GM23338 (cell line): ENCODE results near the gene DROSHA. TPM values are rescaled to one million over a fixed set of nuclear protein-coding genes. Genes with fewer than 3 reads are reported as not detected.

Experiments
- ATAC-seq: fragments of 200-7000 bp; cut with Tn5 transposase; 3 replicates; pipeline ENCODE4 v1.9.1; 2020
- DNase-seq: peaks from one replicate; pipeline ENCODE4 v3.0.0-alpha.2; 2015; ENCODE audit warnings: low spot score
- H2AFZ ChIP-seq: fragments of 200-600 bp; sonication (generic); 2 replicates; pipeline ENCODE4 v1.8.0; 2016; ENCODE audit warnings: antibody characterized with exemption, mild to moderate bottlenecking, moderate library complexity
- H3F3A ChIP-seq: fragments of 200-600 bp; sonication (generic); replicated peaks from 2 replicates; pipeline ENCODE4 v1.8.0; 2017; ENCODE audit warnings: antibody characterized with exemption, mixed run types, low read depth
- H3K27ac ChIP-seq: fragments of 200-600 bp; sonication (generic); 2 replicates; pipeline ENCODE4 v1.6.1; 2016; ENCODE audit warnings: low read depth
- H3K27me3 ChIP-seq: fragments of 200-600 bp; sonication (generic); 2 replicates; pipeline ENCODE4 v1.8.0; 2016; ENCODE audit warnings: mild to moderate bottlenecking, mixed run types, moderate library complexity; ENCODE audit not compliant: insufficient read depth
- H3K36me3 ChIP-seq: fragments of 200-600 bp; sonication (generic); 2 replicates; pipeline ENCODE4 v1.8.0; 2016; ENCODE audit warnings: mild to moderate bottlenecking; ENCODE audit not compliant: insufficient read depth
- H3K4me1 ChIP-seq: fragments of 200-600 bp; sonication (generic); 2 replicates; pipeline ENCODE4 v1.8.0; 2016; ENCODE audit warnings: mild to moderate bottlenecking, moderate library complexity; ENCODE audit not compliant: insufficient read depth
- H3K4me2 ChIP-seq: fragments of 200-600 bp; sonication (generic); 2 replicates; pipeline ENCODE4 v1.7.1; 2017; ENCODE audit warnings: mixed run types
- H3K4me3 ChIP-seq: fragments of 200-600 bp; sonication (generic); 2 replicates; pipeline ENCODE4 v1.6.1; 2016; ENCODE audit warnings: mixed run types
- H3K79me2 ChIP-seq: fragments of 200-600 bp; sonication (generic); replicated peaks from 2 replicates; pipeline ENCODE4 v1.8.0; 2017; ENCODE audit warnings: mild to moderate bottlenecking; ENCODE audit not compliant: insufficient read depth
- H3K9me2 ChIP-seq: fragments of 200-600 bp; sonication (generic); 2 replicates; pipeline ENCODE4 v1.8.0; 2017; ENCODE audit not compliant: insufficient read depth
- H4K20me1 ChIP-seq: fragments of 200-600 bp; sonication (generic); replicated peaks from 2 replicates; pipeline ENCODE4 v1.8.0; 2017; ENCODE audit warnings: mild to moderate bottlenecking; ENCODE audit not compliant: insufficient read depth
- H3K27ac Mint-ChIP-seq: 2 replicates; pipeline ENCODE4 v1.8.0; 2020; ENCODE audit warnings: inconsistent platforms, mild to moderate bottlenecking, moderate library complexity, mixed read lengths
- H3K27me3 Mint-ChIP-seq: 3 replicates; pipeline ENCODE4 v1.8.0; 2022; ENCODE audit warnings: low read depth, mild to moderate bottlenecking, moderate library complexity, mixed read lengths, inconsistent platforms; ENCODE audit not compliant: insufficient read depth, poor library complexity
- H3K36me3 Mint-ChIP-seq: 3 replicates; pipeline ENCODE4 v1.8.0; 2021; ENCODE audit warnings: low read depth, mild to moderate bottlenecking, inconsistent platforms, moderate library complexity, mixed read lengths
- H3K4me1 Mint-ChIP-seq: 3 replicates; pipeline ENCODE4 v1.8.0; 2020; ENCODE audit warnings: mild to moderate bottlenecking, inconsistent platforms, mixed read lengths
- H3K4me3 Mint-ChIP-seq: 3 replicates; pipeline ENCODE4 v1.8.0; 2021; ENCODE audit warnings: moderate library complexity, mild to moderate bottlenecking, inconsistent platforms, mixed read lengths
- H3K9me3 Mint-ChIP-seq: 3 replicates; pipeline ENCODE4 v1.8.0; 2020; ENCODE audit warnings: moderate library complexity, mild to moderate bottlenecking, inconsistent platforms, mixed read lengths
- CREB1 ChIP-seq: fragments of 250-450 bp; sonication (Bioruptor Pico); IDR thresholded peaks from 2 replicates; pipeline ENCODE4 v1.5.0; 2020; ENCODE audit warnings: low read depth, mild to moderate bottlenecking, moderate library complexity
- CTCF ChIP-seq, 2 experiments: fragments of 200-600 bp in 1 of 2; sonication (generic) in 1 of 2; conservative IDR thresholded peaks; 2 replicates each; pipeline versions ENCODE4 v1.5.1 to v1.6.1; 2016 to 2017; ENCODE audit warnings: antibody characterized with exemption in 2 of 2, low read depth in 2 of 2, mild to moderate bottlenecking in 2 of 2, moderate library complexity in 1 of 2
- ETS1 ChIP-seq: IDR thresholded peaks from 2 replicates; pipeline ENCODE4 v1.6.1; 2016; ENCODE audit warnings: antibody characterized with exemption
- EZH2 ChIP-seq: fragments of 200-600 bp; sonication (generic); IDR thresholded peaks from one replicate; pipeline ENCODE4 v1.8.0; 2017; ENCODE audit warnings: antibody characterized with exemption, mild to moderate bottlenecking, low read depth; ENCODE audit not compliant: unreplicated experiment
- NANOG ChIP-seq: IDR thresholded peaks from 2 replicates; pipeline ENCODE4 v1.6.1; 2016; ENCODE audit warnings: antibody characterized with exemption, borderline replicate concordance
- POLR2AphosphoS5 ChIP-seq: IDR thresholded peaks from 2 replicates; pipeline ENCODE4 v1.6.1; 2016; ENCODE audit warnings: antibody characterized with exemption, low read depth
- REST ChIP-seq: IDR thresholded peaks from one replicate; pipeline ENCODE4 v1.6.1; 2018; ENCODE audit warnings: antibody characterized with exemption; ENCODE audit not compliant: unreplicated experiment
- STAT1 ChIP-seq: IDR thresholded peaks from one replicate; pipeline ENCODE4 v1.6.1; 2016; ENCODE audit warnings: antibody characterized with exemption; ENCODE audit not compliant: unreplicated experiment
- ZNF114 ChIP-seq: fragments of 250-450 bp; sonication (Bioruptor Pico); IDR thresholded peaks from 2 replicates; pipeline ENCODE4 v1.5.0; 2020; ENCODE audit warnings: mild to moderate bottlenecking, moderate library complexity
- ZNF331 ChIP-seq: fragments of 250-450 bp; sonication (Bioruptor Pico); IDR thresholded peaks from 2 replicates; pipeline ENCODE4 v1.5.0; 2020; ENCODE audit warnings: low read depth, mild to moderate bottlenecking, moderate library complexity
- ZNF462 ChIP-seq: fragments of 250-450 bp; sonication (Bioruptor Pico); IDR thresholded peaks from 2 replicates; pipeline ENCODE4 v1.5.0; 2020; ENCODE audit warnings: mild to moderate bottlenecking, moderate library complexity
- polyA plus RNA-seq: library from polyadenylated mRNA; unstranded; fragments of >200 nt; fragmentation: Nextera tagmentation; extraction: Ambion mirVana; gene quantifications from 2 replicates; pipeline ENCODE4 v1.2.1, GENCODE V29; 2016
- total RNA-seq: library from RNA; depleted of rRNA; stranded (reverse); fragments of >200 nt; shearing (Covaris generic); gene quantifications from 2 replicates; pipeline ENCODE4 v1.2.3, GENCODE V29; 2014

Gene DROSHA
- total and polyA plus RNA-seq, 2 experiments from 2014 or later = 70.6 to 87.8 TPM

- Histone ChIP-seq H3K9me2 (no peaks in the 10 kb centered on the region), H3K27ac (no peak overlapping the region), H2AFZ (no peak overlapping the region), H3K4me2 (no peak overlapping the region), H3K36me3 (peaks cover 28% of the 10 kb centered on the region), H3F3A (no peaks in the 10 kb centered on the region), H3K27me3 (no peaks in the 10 kb centered on the region), H3K79me2 (no peaks in the 10 kb centered on the region), H3K4me3 (no peak overlapping the region), H3K4me1 (no peaks in the 10 kb centered on the region), H4K20me1 (no peaks in the 10 kb centered on the region; the same call in 1 of the 2 replicates)
- H3K36me3 Mint-ChIP-seq = peaks cover 85% of the 10 kb centered on the region
- no peaks in the 10 kb centered on the region for H3K4me1 Mint-ChIP-seq
- H3K9me3 Mint-ChIP-seq = no peaks in the 10 kb centered on the region
- ATAC-seq = no peak
- no peak for DNase-seq
- TF ChIP-seq EZH2 = no peak
- TF ChIP-seq ZNF114 (CRISPR knock-in tag) = no peak
- no peak for TF ChIP-seq CTCF (conservative IDR thresholded peaks at IDR 0.05; ENCODE audit: low read depth in 2 of 2)
- no peak for TF ChIP-seq STAT1
- no peak for TF ChIP-seq ZNF462 (CRISPR knock-in tag)
- TF ChIP-seq NANOG = no peak
- no peak for TF ChIP-seq ETS1
- TF ChIP-seq CREB1 (CRISPR knock-in tag) = no peak
- TF ChIP-seq REST = no peak
- no peak for TF ChIP-seq ZNF331
- TF ChIP-seq POLR2AphosphoS5 = no peak
- H3K4me3 Mint-ChIP-seq = no peak overlapping the region
- peaks cover 2% of the 10 kb centered on the region for H3K27me3 Mint-ChIP-seq
- no peak overlapping the region for H3K27ac Mint-ChIP-seq
These were observed 31.6 kb downstream of the DROSHA start for GRCh38 chr5:31500256-31500655.
